ENCODE results near the gene PLAA. TPM values are rescaled to one million over a fixed set of nuclear protein-coding genes. Genes with fewer than 3 reads are reported as not detected.

The PLAA gene
- total RNA-seq, 3 donors from 2014 or later, result 26.2 to 27.4 (median 27.1) TPM

DNA sequence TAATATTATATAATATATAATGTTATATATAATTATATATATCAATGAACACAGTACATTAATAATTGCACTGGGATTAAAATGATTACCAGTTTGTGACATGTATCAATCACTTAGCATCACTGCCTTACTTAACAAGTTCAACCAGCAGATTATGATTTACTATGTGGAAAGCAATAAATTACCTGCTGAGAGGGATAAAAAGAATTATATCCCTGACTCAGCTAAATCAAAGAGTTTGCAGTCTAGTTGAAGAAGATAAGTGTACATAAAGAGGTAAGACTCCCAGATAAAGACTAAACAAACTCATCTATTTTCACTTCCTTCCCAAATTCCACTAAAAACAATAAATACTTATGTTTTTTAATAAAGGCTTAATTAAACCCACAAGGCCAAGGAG lies 11.2 kb downstream of the PLAA start:
- intact Hi-C loops (cut with DNase I; ENCODE audit: low total_unique reads), result no loop called here
- no peak overlapping the region for H3K4me3 ChIP-seq
- H3K36me3 ChIP-seq, result no peaks in the 10 kb centered on the region
- peaks cover 0 to 11% of the 10 kb centered on the region in 2 donors for H3K9me3 ChIP-seq
- TF ChIP-seq POLR2AphosphoS5 (IDR thresholded peaks at IDR 0.05), result no peak
- H3K4me1 ChIP-seq, result no peaks in the 10 kb centered on the region
- no peaks in the 10 kb centered on the region for H3K27me3 ChIP-seq
- H3K27ac ChIP-seq, result no peak overlapping the region
- DNase-seq (ENCODE audit: low spot score in 2 of 2), result no peak

DNA sequence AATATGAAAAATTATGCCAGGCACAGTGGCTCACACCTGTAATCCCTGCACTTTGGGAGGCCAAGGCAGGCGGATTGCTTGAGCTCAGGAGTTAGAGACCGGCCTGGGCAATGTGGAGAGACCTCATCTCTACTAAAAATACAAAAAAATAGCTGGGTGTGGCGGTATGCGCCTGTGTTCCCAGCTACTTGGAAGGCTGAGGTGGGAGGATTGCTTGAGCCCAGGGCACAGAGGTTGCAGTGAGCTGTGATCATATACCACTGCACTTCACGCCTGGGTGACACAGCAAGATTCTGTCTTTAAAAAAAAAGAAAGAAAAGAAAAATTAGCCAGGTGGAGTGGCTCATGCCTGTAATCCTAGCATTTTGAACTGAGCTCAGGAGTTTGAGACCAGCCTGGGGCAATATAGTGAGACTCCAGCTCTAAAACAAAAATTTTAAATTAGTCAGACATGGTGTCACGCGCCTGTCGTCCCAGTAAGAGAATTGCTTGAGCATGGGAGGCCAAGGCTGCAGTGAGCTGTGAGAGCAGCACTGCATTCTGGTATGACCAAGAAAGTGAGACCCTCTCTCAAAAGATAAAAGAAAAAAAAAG lies 18.0 kb downstream of the PLAA start:
- Histone ChIP-seq H3K4me3 (no peak overlapping the region), H3K27me3 (no peaks in the 10 kb centered on the region), H3K27ac (no peak overlapping the region), H3K4me1 (no peaks in the 10 kb centered on the region), H3K36me3 (peaks cover 8% of the 10 kb centered on the region), H3K9me3 (no peaks in the 10 kb centered on the region)
- TF ChIP-seq POLR2A (IDR thresholded peaks at IDR 0.05) (no peak), POLR2AphosphoS5 (IDR thresholded peaks at IDR 0.05) (no peak)
- TF ChIP-seq, protein P1, sequence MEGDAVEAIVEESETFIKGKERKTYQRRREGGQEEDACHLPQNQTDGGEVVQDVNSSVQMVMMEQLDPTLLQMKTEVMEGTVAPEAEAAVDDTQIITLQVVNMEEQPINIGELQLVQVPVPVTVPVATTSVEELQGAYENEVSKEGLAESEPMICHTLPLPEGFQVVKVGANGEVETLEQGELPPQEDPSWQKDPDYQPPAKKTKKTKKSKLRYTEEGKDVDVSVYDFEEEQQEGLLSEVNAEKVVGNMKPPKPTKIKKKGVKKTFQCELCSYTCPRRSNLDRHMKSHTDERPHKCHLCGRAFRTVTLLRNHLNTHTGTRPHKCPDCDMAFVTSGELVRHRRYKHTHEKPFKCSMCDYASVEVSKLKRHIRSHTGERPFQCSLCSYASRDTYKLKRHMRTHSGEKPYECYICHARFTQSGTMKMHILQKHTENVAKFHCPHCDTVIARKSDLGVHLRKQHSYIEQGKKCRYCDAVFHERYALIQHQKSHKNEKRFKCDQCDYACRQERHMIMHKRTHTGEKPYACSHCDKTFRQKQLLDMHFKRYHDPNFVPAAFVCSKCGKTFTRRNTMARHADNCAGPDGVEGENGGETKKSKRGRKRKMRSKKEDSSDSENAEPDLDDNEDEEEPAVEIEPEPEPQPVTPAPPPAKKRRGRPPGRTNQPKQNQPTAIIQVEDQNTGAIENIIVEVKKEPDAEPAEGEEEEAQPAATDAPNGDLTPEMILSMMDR (IDR thresholded peaks at IDR 0.05), result no peak
- intact Hi-C loops (cut with DNase I; ENCODE audit: low total_unique reads), result no loop called here
- DNase-seq (ENCODE audit: low spot score in 2 of 2), result no peak

DNA sequence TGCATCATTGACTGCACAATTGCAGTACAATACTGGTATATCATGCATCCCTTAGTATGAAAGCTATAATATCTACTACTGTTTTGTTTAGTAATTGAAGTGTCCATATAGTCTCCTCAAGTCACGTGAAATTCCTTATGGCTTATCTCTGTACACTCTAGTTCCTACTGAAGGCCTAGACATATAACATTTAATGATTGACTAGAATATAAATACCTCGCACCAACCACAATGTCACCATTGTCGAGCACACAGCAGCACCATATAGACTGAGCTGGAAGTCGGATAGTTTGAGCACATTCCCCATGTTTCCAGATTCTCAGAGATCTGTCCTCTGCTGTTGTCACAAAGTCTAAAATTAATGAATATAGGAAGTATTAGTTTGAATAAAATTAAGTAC lies 21.4 kb downstream of the PLAA start:
- H3K4me1 ChIP-seq, result no peaks in the 10 kb centered on the region
- intact Hi-C loops (cut with DNase I; ENCODE audit: low total_unique reads), result no loop called here
- H3K27ac ChIP-seq, result no peak overlapping the region
- H3K9me3 ChIP-seq, result no peaks in the 10 kb centered on the region
- TF ChIP-seq POLR2A (IDR thresholded peaks at IDR 0.05), result no peak
- TF ChIP-seq, protein P1 (IDR thresholded peaks at IDR 0.05), result no peak
- TF ChIP-seq POLR2AphosphoS5 (IDR thresholded peaks at IDR 0.05), result no peak
- DNase-seq (ENCODE audit: low spot score in 2 of 2), result no peak
- peaks cover 8% of the 10 kb centered on the region for H3K36me3 ChIP-seq
- no peak overlapping the region for H3K4me3 ChIP-seq
- no peaks in the 10 kb centered on the region for H3K27me3 ChIP-seq

DNA sequence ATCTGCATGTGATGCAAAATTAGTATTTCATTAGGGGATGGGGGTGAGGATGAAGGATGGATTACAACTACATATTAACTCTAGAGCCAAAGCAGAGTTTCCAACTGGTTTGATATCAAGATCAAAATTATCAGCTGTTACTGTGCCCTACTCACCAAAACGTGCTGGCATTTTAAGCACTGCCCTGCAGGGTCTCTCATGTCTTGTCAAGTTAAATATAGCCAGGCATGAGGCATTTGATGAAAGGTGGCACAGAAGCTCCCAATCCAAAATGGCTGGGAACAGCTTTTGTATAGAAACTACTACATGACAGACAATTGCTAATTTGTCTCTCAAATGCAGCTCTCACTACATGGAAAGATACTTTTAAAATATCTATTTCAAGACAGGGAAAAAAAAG lies 27.3 kb downstream of the PLAA start:
- Histone ChIP-seq H3K4me1 (no peaks in the 10 kb centered on the region), H3K27me3 (no peaks in the 10 kb centered on the region), H3K27ac (no peak overlapping the region), H3K4me3 (no peak overlapping the region), H3K36me3 (no peaks in the 10 kb centered on the region), H3K9me3 (no peaks in the 10 kb centered on the region)
- DNase-seq (ENCODE audit: low spot score in 2 of 2), result no peak
- intact Hi-C loops (cut with DNase I; ENCODE audit: low total_unique reads), result no loop called here
- TF ChIP-seq POLR2AphosphoS5 (IDR thresholded peaks at IDR 0.05) (no peak), POLR2A (IDR thresholded peaks at IDR 0.05) (no peak)
- TF ChIP-seq, protein P1 (IDR thresholded peaks at IDR 0.05), result no peak

DNA sequence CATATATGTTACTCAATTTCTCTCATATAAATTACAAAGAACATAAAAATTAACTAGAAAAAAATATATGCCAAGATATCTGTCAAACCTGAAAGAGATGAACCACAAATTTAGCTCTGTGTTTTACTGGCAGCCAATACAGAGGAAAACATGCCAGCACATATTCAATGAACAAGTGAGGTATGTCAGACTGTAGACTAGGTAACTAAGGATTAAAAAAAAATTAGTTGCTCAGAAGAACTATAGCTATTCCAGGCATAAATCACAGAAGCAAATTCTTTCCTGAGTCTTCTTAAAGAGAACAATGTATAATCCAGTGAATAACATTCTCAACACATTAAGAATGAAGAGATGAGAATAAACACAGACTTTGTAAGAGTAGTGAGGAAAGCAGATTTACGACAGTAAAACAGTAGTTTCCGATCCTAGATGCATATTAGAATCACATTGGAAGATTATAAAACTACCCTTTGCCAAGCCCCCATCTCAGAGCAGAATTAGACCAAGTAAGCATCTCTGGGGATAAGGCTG lies 33.8 kb downstream of the PLAA start:
- TF ChIP-seq POLR2AphosphoS5 (IDR thresholded peaks at IDR 0.05) (no peak), POLR2A (IDR thresholded peaks at IDR 0.05) (no peak)
- TF ChIP-seq, protein P1 (IDR thresholded peaks at IDR 0.05), result no peak
- no peaks in the 10 kb centered on the region for H3K36me3 ChIP-seq

More for the DNA sequence above, 33.8 kb downstream of the PLAA start:
- Histone ChIP-seq H3K9me3 (no peaks in the 10 kb centered on the region), H3K4me1 (no peaks in the 10 kb centered on the region), H3K4me3 (no peak overlapping the region), H3K27ac (no peak overlapping the region), H3K27me3 (no peaks in the 10 kb centered on the region)
- DNase-seq (ENCODE audit: low spot score in 2 of 2), result no peak
- intact Hi-C loops (cut with DNase I; ENCODE audit: low total_unique reads), result no loop called here

All from breast epithelium (tissue), 4 donors.